Measurements from ENCODE around the gene STX18. TPM values are rescaled to one million over a fixed set of nuclear protein-coding genes. Genes with fewer than 3 reads are reported as not detected.

Gene STX18
- total RNA-seq, 1 experiment from 2014 or later = 20.9 TPM

DNA sequence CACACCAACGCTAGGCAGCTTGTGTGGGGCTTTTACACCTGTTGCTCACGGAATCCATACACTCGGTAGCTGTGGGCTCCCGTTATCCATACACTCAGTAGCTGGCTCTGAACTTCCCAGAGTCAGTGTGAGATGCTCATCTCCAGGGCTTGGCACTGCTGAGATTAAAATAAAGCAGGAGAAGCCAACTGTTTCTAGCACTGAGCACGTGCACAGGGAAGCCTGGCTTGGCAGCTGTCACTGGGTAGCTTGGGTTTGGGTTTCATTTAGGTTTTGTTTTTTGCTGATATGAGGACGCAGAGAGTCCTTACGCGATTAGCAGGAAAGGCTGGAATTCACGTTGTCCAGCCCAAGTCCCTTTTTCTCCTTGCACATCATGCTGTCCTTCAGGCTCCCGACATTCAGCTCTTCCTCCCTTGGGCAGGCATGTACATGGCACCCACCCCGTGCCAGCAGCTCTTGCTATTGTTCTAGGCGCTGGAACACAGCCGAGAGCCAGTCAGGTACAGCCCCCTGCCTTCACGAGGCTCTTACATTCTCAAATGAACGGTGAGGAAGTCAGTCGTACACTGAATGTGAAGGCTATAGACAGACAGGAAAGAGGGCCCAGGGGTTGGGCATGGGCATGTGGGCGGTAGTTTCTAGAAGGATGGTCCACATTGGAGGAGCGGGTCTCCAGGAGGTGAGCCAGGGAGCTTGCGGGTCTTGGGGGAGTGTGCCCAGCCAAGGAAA lies 129.0 kb downstream of the STX18 start:
- H3K9me3 Mint-ChIP-seq = peaks cover 0 to 2% of the 10 kb centered on the region in 2 experiments; a peak in 2 of 5 replicates
- Histone ChIP-seq H3K79me2 (ENCODE audit: insufficient read depth, low read length) (no peaks in the 10 kb centered on the region), H3K23me2 (ENCODE audit: insufficient read length, low read depth, low read length, poor library complexity, severe bottlenecking) (no peaks in the 10 kb centered on the region), H3K4ac (ENCODE audit: low read depth, low read length) (no peak overlapping the region), H3K18ac (ENCODE audit: insufficient read length, low read depth, low read length) (no peak overlapping the region), H4K91ac (ENCODE audit: insufficient read length, low read depth, low read length) (no peak overlapping the region), H3K9me3 (ENCODE audit: control insufficient read depth, low read depth, low read length) (no peaks in the 10 kb centered on the region), H3K56ac (ENCODE audit: insufficient read length, low read depth, low read length) (no peak overlapping the region), H2BK12ac (ENCODE audit: insufficient read length, low read depth, low read length) (no peak overlapping the region), H4K8ac (replicated peaks; ENCODE audit: insufficient read length, low read depth, low read length) (no peak overlapping the region), H3K4me2 (ENCODE audit: insufficient read depth, insufficient read length, low read length) (no peak overlapping the region), H4K5ac (ENCODE audit: insufficient read length, low read depth, low read length) (no peak overlapping the region), H3K79me1 (ENCODE audit: insufficient read depth, low read depth, low read length, poor library complexity, severe bottlenecking) (no peaks in the 10 kb centered on the region), H3K23ac (ENCODE audit: insufficient read length, low read depth, low read length) (no peak overlapping the region), H2BK120ac (ENCODE audit: low read depth, low read length, poor library complexity, severe bottlenecking) (no peak overlapping the region), H2AFZ (ENCODE audit: low read length) (no peak overlapping the region), H4K20me1 (ENCODE audit: control insufficient read depth, insufficient read depth, insufficient read length) (no peaks in the 10 kb centered on the region), H2BK20ac (ENCODE audit: low read depth, low read length, poor library complexity, severe bottlenecking) (no peak overlapping the region), H3T11ph (ENCODE audit: low read length) (no peak overlapping the region), H3K14ac (ENCODE audit: insufficient read depth, low read length) (no peak overlapping the region), H3K27me3 (ENCODE audit: insufficient read depth, low read length) (no peaks in the 10 kb centered on the region), H3K4me1 (ENCODE audit: insufficient read depth, low read length) (no peaks in the 10 kb centered on the region), H3K9ac (ENCODE audit: extremely low read depth, insufficient read length, low read length) (no peak overlapping the region), H2AK5ac (ENCODE audit: insufficient read length, low read length) (no peak overlapping the region), H2BK15ac (ENCODE audit: low read depth, low read length) (no peak overlapping the region), H3K27ac (ENCODE audit: insufficient read length, low read depth, low read length) (no peak overlapping the region), H2BK5ac (ENCODE audit: insufficient read length, low read length) (no peak overlapping the region)
- H3K27me3 Mint-ChIP-seq (ENCODE audit: low read depth) = no peaks in the 10 kb centered on the region
- WGBS (ENCODE audit: extremely low coverage, insufficient read length, low lambda C conversion rate) = no CpG with 5 or more reads among the region's 19 CpGs
- no peak overlapping the region for H3K4me3 Mint-ChIP-seq
- H3K4me1 Mint-ChIP-seq = peaks cover 0 to 4% of the 10 kb centered on the region in 2 experiments; a peak in 1 of 4 replicates
- peak overlapping the region in 2 of 3 experiments; percentile 52 to 54; a peak in 2 of 7 replicates for H3K27ac Mint-ChIP-seq
- no peak for DNase-seq
- peaks cover 0 to 10% (median 6%) of the 10 kb centered on the region in 3 experiments; a peak in 6 of 7 replicates for H3K36me3 Mint-ChIP-seq (ENCODE audit: insufficient read depth in 1 of 3, low read depth in 3 of 3)
- TF ChIP-seq, protein P1, sequence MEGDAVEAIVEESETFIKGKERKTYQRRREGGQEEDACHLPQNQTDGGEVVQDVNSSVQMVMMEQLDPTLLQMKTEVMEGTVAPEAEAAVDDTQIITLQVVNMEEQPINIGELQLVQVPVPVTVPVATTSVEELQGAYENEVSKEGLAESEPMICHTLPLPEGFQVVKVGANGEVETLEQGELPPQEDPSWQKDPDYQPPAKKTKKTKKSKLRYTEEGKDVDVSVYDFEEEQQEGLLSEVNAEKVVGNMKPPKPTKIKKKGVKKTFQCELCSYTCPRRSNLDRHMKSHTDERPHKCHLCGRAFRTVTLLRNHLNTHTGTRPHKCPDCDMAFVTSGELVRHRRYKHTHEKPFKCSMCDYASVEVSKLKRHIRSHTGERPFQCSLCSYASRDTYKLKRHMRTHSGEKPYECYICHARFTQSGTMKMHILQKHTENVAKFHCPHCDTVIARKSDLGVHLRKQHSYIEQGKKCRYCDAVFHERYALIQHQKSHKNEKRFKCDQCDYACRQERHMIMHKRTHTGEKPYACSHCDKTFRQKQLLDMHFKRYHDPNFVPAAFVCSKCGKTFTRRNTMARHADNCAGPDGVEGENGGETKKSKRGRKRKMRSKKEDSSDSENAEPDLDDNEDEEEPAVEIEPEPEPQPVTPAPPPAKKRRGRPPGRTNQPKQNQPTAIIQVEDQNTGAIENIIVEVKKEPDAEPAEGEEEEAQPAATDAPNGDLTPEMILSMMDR (conservative IDR thresholded peaks at IDR 0.05) = no peak
